ENCODE measurements around the gene IRF4.

Gene IRF4

DNA sequence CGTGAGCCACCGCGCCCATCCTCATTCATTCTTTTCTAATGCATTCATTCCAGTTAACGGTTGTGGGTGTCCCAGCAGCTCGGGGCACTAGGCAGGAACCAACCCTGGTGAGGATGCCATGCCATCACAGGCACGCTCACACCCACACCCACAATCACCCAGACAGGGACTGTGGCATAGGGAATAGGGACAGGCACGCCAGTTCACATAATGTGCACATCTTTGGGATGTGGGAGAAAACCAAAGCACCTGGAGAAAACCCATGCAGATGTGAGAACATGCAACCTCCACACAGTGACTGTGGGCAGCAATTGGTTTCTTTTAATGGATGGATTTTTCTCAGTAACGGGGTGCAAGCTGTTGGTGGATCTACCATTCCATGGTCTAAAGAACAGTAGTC, 64.3 kb downstream of the IRF4 start:
- TF ChIP-seq ZBTB7A (IDR thresholded peaks at IDR 0.05; ENCODE audit: low read depth) (no peak), TCF12 (IDR thresholded peaks at IDR 0.05; ENCODE audit: low read depth) (no peak), TAF1 (IDR thresholded peaks at IDR 0.05; ENCODE audit: low read depth) (no peak), RAD21 (IDR thresholded peaks at IDR 0.05; ENCODE audit: low read depth) (no peak), FOXM1 (IDR thresholded peaks at IDR 0.05; ENCODE audit: borderline replicate concordance, low read depth) (no peak)
- TF ChIP-seq, protein P1, sequence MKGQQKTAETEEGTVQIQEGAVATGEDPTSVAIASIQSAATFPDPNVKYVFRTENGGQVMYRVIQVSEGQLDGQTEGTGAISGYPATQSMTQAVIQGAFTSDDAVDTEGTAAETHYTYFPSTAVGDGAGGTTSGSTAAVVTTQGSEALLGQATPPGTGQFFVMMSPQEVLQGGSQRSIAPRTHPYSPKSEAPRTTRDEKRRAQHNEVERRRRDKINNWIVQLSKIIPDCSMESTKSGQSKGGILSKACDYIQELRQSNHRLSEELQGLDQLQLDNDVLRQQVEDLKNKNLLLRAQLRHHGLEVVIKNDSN (IDR thresholded peaks at IDR 0.05), result no peak
- TF ChIP-seq, protein P2, sequence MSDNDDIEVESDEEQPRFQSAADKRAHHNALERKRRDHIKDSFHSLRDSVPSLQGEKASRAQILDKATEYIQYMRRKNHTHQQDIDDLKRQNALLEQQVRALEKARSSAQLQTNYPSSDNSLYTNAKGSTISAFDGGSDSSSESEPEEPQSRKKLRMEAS (IDR thresholded peaks at IDR 0.05), result no peak

DNA sequence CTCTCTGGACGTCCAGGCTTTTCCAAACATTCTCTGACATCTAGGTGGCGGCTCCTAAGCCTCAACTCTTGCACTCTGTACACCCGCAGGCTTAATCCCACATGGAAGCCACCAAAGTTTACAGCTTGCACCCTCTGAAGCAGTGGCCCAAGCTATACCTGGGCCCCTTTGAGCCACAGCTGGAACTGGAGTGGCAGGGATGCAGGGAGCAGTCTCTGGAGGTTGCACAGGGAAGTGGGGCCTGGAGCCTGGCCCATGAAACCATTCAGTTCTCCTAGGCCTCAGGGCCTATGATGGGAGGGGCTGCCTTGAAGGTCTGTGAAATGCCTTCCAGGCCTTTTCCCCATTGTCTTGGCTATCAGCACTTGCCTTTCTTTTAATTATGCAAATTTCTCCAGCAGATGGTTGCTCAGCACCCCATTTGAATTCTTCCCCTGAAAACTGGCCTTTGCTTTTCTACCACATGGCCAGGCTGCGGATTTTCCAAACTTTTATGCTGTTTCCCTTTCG, 64.9 kb downstream of the IRF4 start:
- TF ChIP-seq RAD21 (IDR thresholded peaks at IDR 0.05; ENCODE audit: low read depth), result no peak
- TF ChIP-seq TEAD4 (IDR thresholded peaks at IDR 0.05), result no peak

DNA sequence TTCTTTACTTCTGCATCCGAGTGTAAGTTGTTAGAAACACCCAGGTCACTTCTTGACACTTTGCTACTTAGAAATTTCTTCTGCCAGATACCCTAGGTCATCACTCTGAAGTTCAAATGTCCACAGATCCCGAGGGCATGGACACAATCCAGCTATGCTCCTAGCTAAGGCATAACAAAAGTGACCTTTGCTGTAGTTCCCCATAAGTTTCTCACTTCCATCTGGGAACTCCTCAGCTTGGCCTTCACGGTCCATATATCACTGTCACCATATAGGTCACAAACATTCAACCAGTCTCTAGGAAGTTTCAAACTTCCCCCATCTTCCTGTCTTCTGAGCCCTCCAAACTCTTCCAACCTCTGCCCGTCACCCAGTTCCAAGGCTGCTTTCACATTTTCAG, 65.3 kb downstream of the IRF4 start:
- TF ChIP-seq EGR1 (IDR thresholded peaks at IDR 0.05) (no peak), TAF1 (IDR thresholded peaks at IDR 0.05; ENCODE audit: low read depth) (no peak), RAD21 (IDR thresholded peaks at IDR 0.05; ENCODE audit: low read depth) (no peak), TCF12 (IDR thresholded peaks at IDR 0.05; ENCODE audit: low read depth) (no peak)
- TF ChIP-seq, protein P3, sequence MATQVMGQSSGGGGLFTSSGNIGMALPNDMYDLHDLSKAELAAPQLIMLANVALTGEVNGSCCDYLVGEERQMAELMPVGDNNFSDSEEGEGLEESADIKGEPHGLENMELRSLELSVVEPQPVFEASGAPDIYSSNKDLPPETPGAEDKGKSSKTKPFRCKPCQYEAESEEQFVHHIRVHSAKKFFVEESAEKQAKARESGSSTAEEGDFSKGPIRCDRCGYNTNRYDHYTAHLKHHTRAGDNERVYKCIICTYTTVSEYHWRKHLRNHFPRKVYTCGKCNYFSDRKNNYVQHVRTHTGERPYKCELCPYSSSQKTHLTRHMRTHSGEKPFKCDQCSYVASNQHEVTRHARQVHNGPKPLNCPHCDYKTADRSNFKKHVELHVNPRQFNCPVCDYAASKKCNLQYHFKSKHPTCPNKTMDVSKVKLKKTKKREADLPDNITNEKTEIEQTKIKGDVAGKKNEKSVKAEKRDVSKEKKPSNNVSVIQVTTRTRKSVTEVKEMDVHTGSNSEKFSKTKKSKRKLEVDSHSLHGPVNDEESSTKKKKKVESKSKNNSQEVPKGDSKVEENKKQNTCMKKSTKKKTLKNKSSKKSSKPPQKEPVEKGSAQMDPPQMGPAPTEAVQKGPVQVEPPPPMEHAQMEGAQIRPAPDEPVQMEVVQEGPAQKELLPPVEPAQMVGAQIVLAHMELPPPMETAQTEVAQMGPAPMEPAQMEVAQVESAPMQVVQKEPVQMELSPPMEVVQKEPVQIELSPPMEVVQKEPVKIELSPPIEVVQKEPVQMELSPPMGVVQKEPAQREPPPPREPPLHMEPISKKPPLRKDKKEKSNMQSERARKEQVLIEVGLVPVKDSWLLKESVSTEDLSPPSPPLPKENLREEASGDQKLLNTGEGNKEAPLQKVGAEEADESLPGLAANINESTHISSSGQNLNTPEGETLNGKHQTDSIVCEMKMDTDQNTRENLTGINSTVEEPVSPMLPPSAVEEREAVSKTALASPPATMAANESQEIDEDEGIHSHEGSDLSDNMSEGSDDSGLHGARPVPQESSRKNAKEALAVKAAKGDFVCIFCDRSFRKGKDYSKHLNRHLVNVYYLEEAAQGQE (IDR thresholded peaks at IDR 0.05; ENCODE audit: low read depth), result no peak
- TF ChIP-seq, protein P1 (IDR thresholded peaks at IDR 0.05), result no peak
